Activated naive CD4-positive, alpha-beta T cell (primary cell): ENCODE measurements around the gene CPNE4.
"Not testable (repeated sequence)": the region's sequence is repeated elsewhere in the genome, so short reads cannot be mapped to it uniquely, and the experiment has no call there.

Experiments used
- DNase-seq, 4 experiments: peaks; one replicate each; lab custom pipeline; 2025; lab: John Stamatoyannopoulos, UW

The CPNE4 gene

DNA sequence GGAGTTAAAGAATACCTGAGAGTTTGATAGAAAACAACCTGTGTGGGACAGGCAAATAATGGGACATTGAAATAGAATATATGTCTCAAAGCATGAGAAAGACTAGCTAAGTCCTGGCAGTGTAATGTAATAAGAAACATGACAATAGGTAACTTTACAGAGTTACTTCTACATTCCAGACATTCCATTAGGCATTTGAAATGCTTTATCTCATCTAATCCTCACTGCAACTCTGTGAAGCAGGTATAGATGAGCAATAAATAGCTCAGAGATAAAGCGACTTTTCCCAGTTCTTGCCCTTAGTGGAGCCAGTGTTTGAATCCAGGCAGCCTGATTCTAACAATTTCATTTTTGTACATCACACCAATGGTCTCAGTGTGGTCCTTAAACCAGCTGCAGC is 76.8 kb downstream of the CPNE4 start:
- DNase-seq: no peak

DNA sequence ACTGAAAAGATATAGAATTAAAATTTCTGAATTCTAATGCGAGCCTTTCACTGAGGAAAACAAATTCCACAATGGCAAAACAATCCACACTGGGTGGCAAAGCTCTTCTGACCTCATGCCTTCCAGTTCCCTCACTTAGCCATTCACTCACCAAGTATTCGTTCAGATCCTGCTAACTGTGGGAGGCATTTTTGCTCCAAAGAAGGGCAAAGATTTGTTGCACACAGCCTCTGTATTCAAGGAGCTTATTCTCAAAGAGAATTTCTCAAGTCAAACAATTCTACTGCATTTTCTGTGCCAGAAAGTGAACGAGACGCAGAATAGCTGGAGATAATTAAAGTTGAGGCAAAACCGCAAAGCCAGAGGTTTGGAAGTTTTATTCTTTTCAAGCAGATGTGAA is 77.3 kb downstream of the CPNE4 start:
- no peak for DNase-seq

DNA sequence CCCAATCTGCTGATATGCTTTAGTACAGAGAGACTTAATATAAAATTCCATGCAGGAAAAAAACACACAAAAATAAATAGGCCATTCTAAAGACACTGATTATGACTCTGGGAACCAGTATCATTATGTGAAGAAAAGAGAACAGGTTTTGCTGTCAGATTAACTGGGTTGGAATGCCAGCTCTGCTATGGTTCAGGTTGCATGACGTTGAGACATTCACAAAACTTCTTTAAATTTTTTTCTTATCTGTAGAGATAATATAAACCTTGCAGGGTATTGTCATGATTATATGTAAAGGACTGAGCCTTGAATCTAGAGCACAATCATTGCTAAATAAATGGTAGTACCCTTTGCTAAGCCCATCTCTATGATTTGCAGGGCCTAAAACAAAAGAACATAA is 86.0 kb downstream of the CPNE4 start:
- DNase-seq: no peak

GRCh38 chr3:131944676-131945075 is 90.1 kb downstream of the CPNE4 start:
- no peak for DNase-seq

DNA sequence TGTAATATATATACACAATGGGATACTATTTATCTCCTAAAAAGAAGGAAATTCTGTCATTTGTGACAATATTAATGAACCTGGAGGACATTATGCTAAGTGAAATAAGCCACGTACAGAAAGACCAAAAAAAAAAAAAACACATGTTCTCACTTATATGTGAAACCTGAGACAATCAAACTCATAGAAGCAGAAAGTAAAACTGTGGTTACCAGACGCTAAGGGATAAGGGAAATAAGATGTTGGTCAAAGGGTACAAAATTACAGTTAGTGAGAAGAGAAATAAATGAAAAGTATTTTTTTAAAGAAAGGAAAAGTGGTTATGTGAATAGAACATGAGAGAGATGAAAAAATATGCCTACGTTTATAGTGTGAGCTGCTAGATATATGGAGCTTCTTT is 101.1 kb downstream of the CPNE4 start:
- DNase-seq: no peak

- no peak for DNase-seq
These were observed 106.2 kb downstream of the CPNE4 start for GRCh38 chr3:131928593-131928992.

DNA sequence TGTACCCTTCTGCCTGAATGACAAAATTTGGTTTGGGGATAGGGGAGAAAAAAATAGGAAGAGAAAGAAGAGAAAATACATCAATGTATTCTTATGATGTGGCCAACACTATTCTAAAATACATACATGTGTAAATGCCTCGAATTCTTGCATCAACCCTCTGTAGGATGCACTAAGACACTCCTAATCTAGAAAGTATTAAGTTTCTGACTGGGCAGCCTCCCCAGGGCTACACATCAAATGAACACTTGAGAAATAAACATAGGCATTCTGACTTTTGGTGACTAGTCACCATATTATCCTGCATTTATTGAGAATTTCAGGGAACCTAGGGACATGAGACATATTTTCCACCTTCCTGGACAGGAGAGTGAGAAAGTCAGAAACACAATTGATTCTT is 109.2 kb downstream of the CPNE4 start:
- no peak for DNase-seq

- no peak for DNase-seq
These were observed 112.5 kb downstream of the CPNE4 start for GRCh38 chr3:131922356-131922755.

DNA sequence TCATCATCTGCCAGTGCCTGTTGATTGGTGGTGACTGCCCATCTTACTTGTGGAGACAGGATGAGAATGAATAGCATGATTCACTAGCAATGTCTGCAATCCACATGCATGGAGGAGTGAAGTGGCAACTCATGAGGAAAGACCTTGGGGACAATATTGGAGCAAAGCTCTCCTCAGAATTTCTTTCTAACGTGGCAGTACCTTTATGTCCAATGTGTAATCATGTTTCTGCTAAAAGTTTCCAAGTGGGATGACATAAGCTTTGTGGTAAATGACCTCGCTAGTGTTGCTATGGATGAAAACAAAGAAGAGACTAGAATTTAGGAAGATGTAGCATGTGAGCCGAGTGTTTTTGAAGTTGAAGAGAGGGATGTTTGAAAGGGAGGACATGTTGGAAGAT is 117.8 kb downstream of the CPNE4 start:
- DNase-seq: no peak

DNA sequence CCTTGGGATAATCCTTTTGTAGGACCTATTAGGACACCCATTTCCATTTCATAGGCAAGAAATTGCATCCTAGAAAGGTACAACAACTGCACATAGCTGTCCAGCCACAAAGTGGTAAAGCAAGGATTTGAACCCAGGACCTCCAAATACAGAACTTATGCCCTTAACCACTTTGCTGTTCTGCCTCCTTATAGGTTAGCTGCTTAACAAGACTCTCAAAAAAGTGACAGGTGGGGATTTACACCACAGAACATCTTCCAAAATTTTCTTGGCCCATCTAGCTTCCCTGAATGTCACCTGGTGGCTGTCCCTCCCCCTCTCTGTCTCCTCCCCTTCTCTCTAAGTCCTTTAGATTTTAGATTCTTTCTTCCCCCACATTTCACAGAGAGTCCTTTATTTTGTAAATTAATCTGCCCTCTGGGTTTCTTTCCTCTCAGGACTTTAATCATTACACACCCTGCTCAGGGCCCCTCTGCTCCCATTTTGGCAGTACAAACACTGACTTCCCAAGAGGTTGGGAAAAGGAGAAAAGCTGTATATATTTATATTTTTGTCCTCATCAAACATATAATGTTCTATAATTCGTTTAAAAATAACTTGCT is 120.6 kb downstream of the CPNE4 start:
- DNase-seq: no peak

GRCh38 chr3:131912255-131912654 is 122.6 kb downstream of the CPNE4 start:
- no peak for DNase-seq

DNA sequence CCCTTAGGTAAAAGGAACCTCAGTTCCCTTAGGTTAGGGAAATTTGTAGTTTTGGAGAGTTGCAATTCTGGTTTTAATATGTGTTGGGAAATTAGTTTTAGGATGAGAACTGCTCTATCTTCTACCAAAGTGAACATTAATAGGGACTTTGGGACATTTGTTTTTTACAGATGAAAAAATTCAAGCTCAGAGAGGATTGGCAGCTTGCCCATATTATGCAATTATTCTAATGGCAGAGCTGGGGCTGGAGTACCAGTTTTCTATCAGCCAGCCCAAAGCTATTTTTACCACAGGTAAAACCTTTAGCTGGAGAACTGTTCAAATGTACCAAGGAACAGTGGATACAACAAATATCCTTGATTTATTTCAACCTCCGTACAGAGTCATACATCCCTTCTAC is 127.0 kb downstream of the CPNE4 start:
- no peak for DNase-seq

GRCh38 chr3:131903988-131904415 is 130.8 kb downstream of the CPNE4 start:
- no peak for DNase-seq

- no peak for DNase-seq
These were observed 133.1 kb downstream of the CPNE4 start for GRCh38 chr3:131901686-131902085.

- no peak for DNase-seq
These were observed 133.9 kb downstream of the CPNE4 start for GRCh38 chr3:131900891-131901290.

DNA sequence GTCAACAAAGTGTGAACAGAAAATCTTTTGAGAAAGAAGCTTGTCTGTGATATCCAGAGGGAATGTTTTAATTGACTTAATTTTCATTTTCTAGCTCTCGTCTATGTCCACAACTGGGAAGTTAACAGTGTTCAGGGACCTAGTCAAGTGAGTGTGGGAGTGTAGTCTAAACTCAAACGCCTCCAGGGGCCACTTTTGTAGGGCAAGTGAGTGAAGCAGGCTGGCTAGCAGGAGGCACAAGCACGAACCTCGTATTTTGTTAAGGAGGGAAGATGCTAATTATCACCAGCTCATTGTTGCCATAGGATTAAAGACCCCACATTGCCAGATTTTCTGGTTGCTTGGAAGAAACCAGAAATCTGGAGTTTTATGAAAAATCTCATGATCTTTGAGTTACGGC is 135.8 kb downstream of the CPNE4 start:
- no peak for DNase-seq

DNA sequence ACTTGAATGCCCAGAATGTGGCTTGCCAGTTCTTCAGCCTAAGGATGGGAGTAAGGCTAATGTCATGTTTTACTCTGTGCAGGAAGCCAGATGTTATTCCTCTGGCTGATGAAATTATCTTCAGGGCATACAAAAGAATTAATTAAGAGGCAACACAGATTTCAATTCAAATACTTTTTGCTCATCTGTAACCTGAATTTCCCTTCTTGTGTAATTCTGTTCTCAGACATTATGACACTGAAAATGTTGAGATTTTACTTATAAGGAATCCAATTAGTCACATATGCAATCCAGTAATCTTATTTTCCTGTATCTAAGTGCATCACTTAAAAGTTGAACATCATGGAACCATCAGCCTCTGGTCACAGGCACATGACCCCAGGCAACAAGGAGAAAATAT is 136.5 kb downstream of the CPNE4 start:
- no peak for DNase-seq

- no peak for DNase-seq
These were observed 138.5 kb downstream of the CPNE4 start for GRCh38 chr3:131896285-131896684.

GRCh38 chr3:131895766-131896165 is 139.0 kb downstream of the CPNE4 start:
- no peak for DNase-seq

DNA sequence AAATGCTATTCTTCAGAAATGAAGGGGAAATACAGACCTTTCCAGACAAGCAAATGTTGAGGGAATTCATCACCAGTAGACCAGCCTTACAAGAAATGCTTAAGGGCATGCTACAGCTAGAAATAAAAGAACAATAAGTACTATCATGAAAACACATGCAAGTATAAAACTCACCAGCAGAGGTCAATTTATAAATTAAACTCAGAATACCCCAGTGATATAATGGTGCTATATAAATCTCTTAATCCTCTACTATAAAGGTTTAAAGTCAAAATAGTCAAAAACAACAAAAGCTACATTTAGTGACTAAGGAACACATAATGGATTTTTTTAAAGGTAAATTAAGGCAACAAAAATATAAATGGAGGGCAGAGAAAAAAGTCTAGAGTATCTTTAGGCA is 142.5 kb downstream of the CPNE4 start:
- DNase-seq: no peak

GRCh38 chr3:131885871-131886270 is 148.9 kb downstream of the CPNE4 start:
- DNase-seq: not testable (repeated sequence)

DNA sequence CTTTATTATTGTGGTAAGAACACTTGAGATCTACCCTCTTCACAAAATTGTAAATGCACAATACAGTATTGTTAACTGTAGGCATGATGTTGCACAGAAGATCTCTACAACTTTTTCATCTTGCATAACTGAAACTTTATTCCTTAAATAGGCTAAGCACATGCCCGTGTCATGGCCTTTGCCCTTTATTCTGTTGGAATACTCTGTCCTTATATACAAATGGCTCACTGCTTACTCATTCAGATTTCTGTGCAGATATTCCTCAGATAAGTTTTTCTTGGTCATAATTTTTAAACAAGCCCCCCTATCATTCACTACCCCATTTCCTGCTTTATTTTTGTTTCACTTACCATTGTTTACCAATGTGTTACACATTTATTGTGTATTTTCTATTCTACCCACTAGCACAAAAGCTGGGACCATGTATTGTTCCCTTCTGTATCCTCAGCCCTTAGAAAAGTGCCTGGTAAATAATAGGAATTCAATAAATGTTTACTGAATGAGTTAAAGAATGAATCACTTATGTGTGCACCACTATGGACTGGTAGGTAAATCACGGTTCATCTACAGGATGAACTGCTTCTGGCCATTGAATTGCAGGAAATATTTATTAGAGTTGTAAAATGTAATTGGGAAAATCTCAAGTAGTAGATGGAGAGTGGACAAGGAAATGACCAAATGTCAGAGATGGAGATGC is 151.0 kb downstream of the CPNE4 start:
- DNase-seq: no peak

GRCh38 chr3:131883086-131883485 is 151.7 kb downstream of the CPNE4 start:
- DNase-seq: no peak

DNA sequence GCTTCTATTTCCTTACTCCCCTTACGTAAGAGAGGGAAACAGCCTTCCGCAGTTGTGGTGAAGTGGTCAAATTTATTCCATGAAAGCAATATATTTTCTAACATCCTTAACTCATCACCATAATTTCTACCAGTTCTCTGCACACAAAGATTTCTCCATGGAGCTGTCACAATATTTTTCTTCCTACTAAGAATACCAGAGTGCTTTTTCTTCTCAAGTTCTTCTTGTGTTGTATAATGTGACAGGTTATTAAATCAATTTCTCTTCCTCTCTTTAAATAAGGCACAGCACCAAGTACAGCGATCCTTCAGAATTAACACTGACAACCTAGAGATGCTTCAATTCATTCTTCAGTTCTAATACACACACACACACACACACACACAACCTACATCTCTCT is 153.0 kb downstream of the CPNE4 start:
- DNase-seq: no peak
